Measurements from ENCODE around the gene FTCDNL1.
A peak's percentile ranks its signal among the peaks of the same experiment; 100 is the strongest.

Gene FTCDNL1

DNA sequence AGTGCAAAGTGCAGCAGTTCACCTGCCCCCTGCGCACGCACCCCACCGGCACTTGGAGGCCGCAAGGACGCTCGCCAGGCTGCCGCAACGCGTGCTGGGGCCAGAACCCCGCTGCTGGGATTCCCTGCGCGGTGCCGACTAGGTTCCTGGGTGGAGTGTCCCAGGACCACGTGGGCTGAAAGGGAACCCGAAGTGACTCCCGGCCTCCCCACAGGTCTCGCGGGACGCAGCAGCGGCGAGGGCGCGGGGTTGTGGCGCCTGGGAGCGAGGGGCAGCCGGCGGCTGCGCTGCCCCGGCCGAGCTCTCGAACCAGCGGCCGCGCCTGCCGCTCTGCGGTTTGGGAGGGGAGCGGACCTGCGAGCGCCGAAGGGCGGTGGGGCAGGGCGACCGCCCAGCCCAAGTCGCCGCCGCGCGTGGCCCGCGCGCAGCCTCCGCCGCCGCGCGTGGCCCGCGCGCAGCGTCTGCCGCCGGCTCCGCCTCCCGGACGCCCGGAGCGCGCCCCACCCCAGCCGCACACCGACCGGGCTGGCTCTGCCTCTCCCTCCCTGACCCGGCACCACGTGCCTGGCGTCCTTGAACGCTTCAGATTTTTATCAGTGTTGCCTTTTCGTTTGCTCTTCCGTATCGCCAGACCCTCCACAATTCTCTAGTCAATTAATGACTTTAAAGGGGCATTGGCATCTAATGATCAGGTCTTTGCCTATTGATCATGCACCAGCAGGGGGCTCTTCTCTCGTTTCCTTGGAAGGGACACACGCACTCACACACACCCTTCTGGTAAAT is at the start of gene FTCDNL1:
FTCDNL1 (minus strand) TSS at position 475 of the 783 bp plus-strand sequence. CDS start 2,230 bp downstream, outside the sequence.
- no peaks in the 10 kb centered on the region for H3K9me3 ChIP-seq (ENCODE audit: insufficient read depth, low read length)
- peak within 1 kb of the TSS; percentile 85 for H3K4me3 ChIP-seq (ENCODE audit: insufficient read length, low read depth)
- peak within 1 kb of the TSS; percentile 93 for H3K9ac ChIP-seq (ENCODE audit: insufficient read length, low read depth)
- peak; percentile 36 for DNase-seq (ENCODE audit: low read depth, low spot score)
- no peaks in the 10 kb centered on the region for H3K4me1 ChIP-seq (ENCODE audit: insufficient read depth, insufficient read length)
- H3K36me3 ChIP-seq (ENCODE audit: insufficient read depth, insufficient read length, low read length) = no peaks in the 10 kb centered on the region
- peak; percentile 23 for TF ChIP-seq SUZ12 (IDR thresholded peaks at IDR 0.05; ENCODE audit: extremely low read depth, insufficient read depth, insufficient read length)
- no peak for TF ChIP-seq YY1 (IDR thresholded peaks at IDR 0.05; ENCODE audit: insufficient read depth, insufficient read length)
- H3K27me3 ChIP-seq (ENCODE audit: insufficient read depth, insufficient read length) = peaks cover 8% of the 10 kb centered on the region

GRCh38 chr2:199896617-199897016 is 45.6 kb upstream of the FTCDNL1 start:
- Histone ChIP-seq H3K36me3 (ENCODE audit: insufficient read depth, insufficient read length, low read length) (no peaks in the 10 kb centered on the region), H3K4me3 (ENCODE audit: insufficient read length, low read depth) (no peak overlapping the region), H3K27me3 (ENCODE audit: insufficient read depth, insufficient read length) (no peaks in the 10 kb centered on the region), H3K4me1 (ENCODE audit: insufficient read depth, insufficient read length) (no peaks in the 10 kb centered on the region), H3K9ac (ENCODE audit: insufficient read length, low read depth) (no peak overlapping the region), H3K9me3 (ENCODE audit: insufficient read depth, low read length) (no peaks in the 10 kb centered on the region)
- TF ChIP-seq SUZ12 (IDR thresholded peaks at IDR 0.05; ENCODE audit: extremely low read depth, insufficient read depth, insufficient read length) (no peak), ZNF274 (IDR thresholded peaks at IDR 0.05; ENCODE audit: low read depth, low read length) (no peak), YY1 (IDR thresholded peaks at IDR 0.05; ENCODE audit: insufficient read depth, insufficient read length) (no peak)
- DNase-seq (ENCODE audit: low read depth, low spot score) = no peak

DNA sequence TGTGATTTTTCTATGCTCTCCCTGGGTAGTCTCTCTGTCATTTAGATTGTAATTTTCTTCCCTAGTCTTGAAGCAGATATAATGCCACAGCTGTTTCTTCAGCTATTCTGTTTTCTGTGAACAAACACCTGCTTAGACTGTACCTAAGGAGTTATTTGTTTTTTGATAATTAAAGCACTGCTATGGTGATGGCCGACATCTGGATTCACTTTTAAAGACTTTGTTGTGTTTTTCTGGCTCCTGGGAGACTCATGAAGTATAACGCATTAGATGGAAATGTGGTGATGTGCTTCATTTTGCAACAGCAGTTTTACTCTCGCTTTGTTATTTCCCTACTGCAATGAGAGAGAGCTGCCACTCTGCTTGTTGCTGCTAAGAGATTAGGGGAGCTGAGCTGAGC is 44.4 kb upstream of the FTCDNL1 start:
- H3K36me3 ChIP-seq (ENCODE audit: insufficient read depth, insufficient read length, low read length) = no peaks in the 10 kb centered on the region
- no peaks in the 10 kb centered on the region for H3K9me3 ChIP-seq (ENCODE audit: insufficient read depth, low read length)
- H3K9ac ChIP-seq (ENCODE audit: insufficient read length, low read depth) = no peak overlapping the region
- H3K4me3 ChIP-seq (ENCODE audit: insufficient read length, low read depth) = no peak overlapping the region
- H3K27me3 ChIP-seq (ENCODE audit: insufficient read depth, insufficient read length) = no peaks in the 10 kb centered on the region
- no peaks in the 10 kb centered on the region for H3K4me1 ChIP-seq (ENCODE audit: insufficient read depth, insufficient read length)
- no peak for TF ChIP-seq ZNF274 (IDR thresholded peaks at IDR 0.05; ENCODE audit: low read depth, low read length)
- TF ChIP-seq YY1 (IDR thresholded peaks at IDR 0.05; ENCODE audit: insufficient read depth, insufficient read length) = no peak
- no peak for TF ChIP-seq SUZ12 (IDR thresholded peaks at IDR 0.05; ENCODE audit: extremely low read depth, insufficient read depth, insufficient read length)
- no peak for DNase-seq (ENCODE audit: low read depth, low spot score)

- H3K9me3 ChIP-seq (ENCODE audit: insufficient read depth, low read length) = peaks cover 3% of the 10 kb centered on the region; the same call in 1 of the 2 replicates
- no peak overlapping the region for H3K4me3 ChIP-seq (ENCODE audit: insufficient read length, low read depth)
- no peaks in the 10 kb centered on the region for H3K36me3 ChIP-seq (ENCODE audit: insufficient read depth, insufficient read length, low read length)
- TF ChIP-seq SUZ12 (IDR thresholded peaks at IDR 0.05; ENCODE audit: extremely low read depth, insufficient read depth, insufficient read length) (no peak), ZNF274 (IDR thresholded peaks at IDR 0.05; ENCODE audit: low read depth, low read length) (no peak), YY1 (IDR thresholded peaks at IDR 0.05; ENCODE audit: insufficient read depth, insufficient read length) (no peak)
- no peaks in the 10 kb centered on the region for H3K4me1 ChIP-seq (ENCODE audit: insufficient read depth, insufficient read length)
- no peak for DNase-seq (ENCODE audit: low read depth, low spot score)
- H3K9ac ChIP-seq (ENCODE audit: insufficient read length, low read depth) = no peak overlapping the region
- no peaks in the 10 kb centered on the region for H3K27me3 ChIP-seq (ENCODE audit: insufficient read depth, insufficient read length)
Observed at GRCh38 chr2:199883474-199884212, 32.7 kb upstream of the FTCDNL1 start.

- TF ChIP-seq SUZ12 (IDR thresholded peaks at IDR 0.05; ENCODE audit: extremely low read depth, insufficient read depth, insufficient read length) = no peak
- no peak for TF ChIP-seq YY1 (IDR thresholded peaks at IDR 0.05; ENCODE audit: insufficient read depth, insufficient read length)
Observed at GRCh38 chr2:199882667-199883066, 31.7 kb upstream of the FTCDNL1 start.

DNA sequence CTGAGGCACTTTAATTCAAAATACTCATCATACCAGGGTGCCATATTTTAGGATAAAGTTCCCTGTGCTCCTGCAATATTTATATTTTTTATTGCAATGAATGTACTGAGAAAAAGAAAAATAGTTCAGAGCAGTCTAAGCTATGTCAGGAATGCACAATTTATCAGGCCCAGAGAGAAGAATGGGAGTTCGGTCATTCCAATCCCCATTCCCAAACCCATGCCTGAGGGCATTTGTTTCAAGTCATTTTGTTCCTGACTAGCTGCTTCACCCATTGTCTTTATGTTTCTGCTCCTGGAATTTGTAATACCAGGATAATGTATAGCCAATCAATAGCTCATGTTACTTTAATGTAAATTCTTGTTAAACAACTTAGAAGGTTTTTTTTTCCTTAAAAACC is 24.4 kb upstream of the FTCDNL1 start:
- TF ChIP-seq ZNF274 (IDR thresholded peaks at IDR 0.05; ENCODE audit: low read depth, low read length) (no peak), YY1 (IDR thresholded peaks at IDR 0.05; ENCODE audit: insufficient read depth, insufficient read length) (no peak), SUZ12 (IDR thresholded peaks at IDR 0.05; ENCODE audit: extremely low read depth, insufficient read depth, insufficient read length) (no peak)
- no peak for DNase-seq (ENCODE audit: low read depth, low spot score)

More at GRCh38 chr2:199882667-199883066, 31.7 kb upstream of the FTCDNL1 start:
- no peak overlapping the region for H3K4me3 ChIP-seq (ENCODE audit: insufficient read length, low read depth)
- H3K36me3 ChIP-seq (ENCODE audit: insufficient read depth, insufficient read length, low read length) = no peaks in the 10 kb centered on the region
- no peak for DNase-seq (ENCODE audit: low read depth, low spot score)
- H3K9ac ChIP-seq (ENCODE audit: insufficient read length, low read depth) = no peak overlapping the region
- H3K4me1 ChIP-seq (ENCODE audit: insufficient read depth, insufficient read length) = no peaks in the 10 kb centered on the region
- H3K27me3 ChIP-seq (ENCODE audit: insufficient read depth, insufficient read length) = no peaks in the 10 kb centered on the region
- peaks cover 13% of the 10 kb centered on the region; the same call in 1 of the 2 replicates for H3K9me3 ChIP-seq (ENCODE audit: insufficient read depth, low read length)

GRCh38 chr2:199874209-199874608 is 23.2 kb upstream of the FTCDNL1 start:
- H3K9ac ChIP-seq (ENCODE audit: insufficient read length, low read depth) = no peak overlapping the region

More for the DNA sequence above, 24.4 kb upstream of the FTCDNL1 start:
- no peaks in the 10 kb centered on the region for H3K36me3 ChIP-seq (ENCODE audit: insufficient read depth, insufficient read length, low read length)
- H3K27me3 ChIP-seq (ENCODE audit: insufficient read depth, insufficient read length) = no peaks in the 10 kb centered on the region
- H3K4me1 ChIP-seq (ENCODE audit: insufficient read depth, insufficient read length) = no peaks in the 10 kb centered on the region
- no peak overlapping the region for H3K4me3 ChIP-seq (ENCODE audit: insufficient read length, low read depth)
- H3K9me3 ChIP-seq (ENCODE audit: insufficient read depth, low read length) = peaks cover 53% of the 10 kb centered on the region
- H3K9ac ChIP-seq (ENCODE audit: insufficient read length, low read depth) = no peak overlapping the region

More at GRCh38 chr2:199874209-199874608, 23.2 kb upstream of the FTCDNL1 start:
- H3K4me1 ChIP-seq (ENCODE audit: insufficient read depth, insufficient read length) = no peaks in the 10 kb centered on the region
- H3K27me3 ChIP-seq (ENCODE audit: insufficient read depth, insufficient read length) = no peaks in the 10 kb centered on the region
- no peaks in the 10 kb centered on the region for H3K36me3 ChIP-seq (ENCODE audit: insufficient read depth, insufficient read length, low read length)
- peaks cover 53% of the 10 kb centered on the region for H3K9me3 ChIP-seq (ENCODE audit: insufficient read depth, low read length)
- DNase-seq (ENCODE audit: low read depth, low spot score) = no peak
- TF ChIP-seq ZNF274 (IDR thresholded peaks at IDR 0.05; ENCODE audit: low read depth, low read length) = no peak
- TF ChIP-seq SUZ12 (IDR thresholded peaks at IDR 0.05; ENCODE audit: extremely low read depth, insufficient read depth, insufficient read length) = no peak
- no peak for TF ChIP-seq YY1 (IDR thresholded peaks at IDR 0.05; ENCODE audit: insufficient read depth, insufficient read length)
- H3K4me3 ChIP-seq (ENCODE audit: insufficient read length, low read depth) = no peak overlapping the region

Measured in NT2/D1 (cell line).